Measurements from ENCODE around the gene TBC1D25. TPM values are rescaled to one million over a fixed set of nuclear protein-coding genes. Genes with fewer than 3 reads are reported as not detected.

The TBC1D25 gene
- total and polyA plus RNA-seq, 2 donors from 2014 or later: 6.0 to 16.3 TPM

DNA sequence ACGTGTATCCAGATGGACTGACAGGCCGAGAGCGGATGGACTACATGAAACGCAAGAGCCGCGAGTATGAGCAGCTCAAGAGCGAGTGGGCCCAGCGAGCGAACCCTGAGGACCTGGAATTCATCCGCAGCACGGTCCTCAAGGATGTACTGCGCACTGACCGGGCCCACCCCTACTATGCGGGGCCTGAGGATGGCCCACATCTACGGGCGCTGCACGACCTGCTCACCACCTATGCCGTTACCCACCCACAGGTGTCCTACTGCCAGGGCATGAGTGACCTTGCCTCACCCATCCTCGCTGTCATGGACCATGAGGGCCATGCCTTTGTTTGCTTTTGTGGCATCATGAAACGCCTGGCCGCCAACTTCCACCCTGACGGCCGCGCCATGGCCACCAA lies 20.1 kb downstream of the TBC1D25 start:
- no peak for DNase-seq
- Histone ChIP-seq H3K36me3 (ENCODE audit: control insufficient read depth in 2 of 3, insufficient read depth in 3 of 3, low read length in 3 of 3) (peaks cover 2 to 9% (median 7%) of the 10 kb centered on the region in 3 donors), H3K27me3 (ENCODE audit: control insufficient read depth, insufficient read depth, low read length) (no peaks in the 10 kb centered on the region)

DNA sequence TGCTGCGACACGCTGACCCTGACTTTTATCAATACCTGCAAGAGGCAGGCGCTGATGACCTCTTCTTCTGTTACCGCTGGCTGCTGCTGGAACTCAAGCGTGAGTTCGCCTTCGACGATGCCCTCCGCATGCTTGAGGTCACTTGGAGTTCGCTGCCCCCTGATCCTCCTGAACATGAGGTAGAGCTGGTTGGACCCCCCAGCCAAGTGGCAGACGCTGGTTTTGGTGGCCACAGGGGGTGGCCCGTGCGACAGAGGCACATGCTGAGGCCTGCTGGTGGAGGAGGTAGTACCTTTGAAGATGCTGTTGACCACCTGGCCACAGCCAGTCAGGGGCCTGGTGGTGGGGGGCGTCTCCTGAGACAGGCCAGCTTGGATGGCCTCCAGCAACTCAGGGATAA lies 20.5 kb downstream of the TBC1D25 start:
- no peak overlapping the region for H3K27ac ChIP-seq (ENCODE audit: low read depth in 2 of 2, low read length in 2 of 2)
- H3K4me3 ChIP-seq (ENCODE audit: low read length in 3 of 3): no peak overlapping the region
- DNase-seq: no peak
- no peaks in the 10 kb centered on the region for H3K4me1 ChIP-seq (ENCODE audit: control insufficient read depth in 2 of 3, insufficient read depth in 2 of 3, low read depth in 1 of 3, low read length in 3 of 3)
- no peak overlapping the region for H3K9ac ChIP-seq (ENCODE audit: low read length in 3 of 3)
- no peak for FAIRE-seq
- no peaks in the 10 kb centered on the region for H3K27me3 ChIP-seq (ENCODE audit: control insufficient read depth, insufficient read depth, low read length)
- H3K9me3 ChIP-seq (ENCODE audit: control insufficient read depth in 2 of 3, insufficient read depth in 1 of 3, low read length in 3 of 3): no peaks in the 10 kb centered on the region
- TF ChIP-seq, protein P1, sequence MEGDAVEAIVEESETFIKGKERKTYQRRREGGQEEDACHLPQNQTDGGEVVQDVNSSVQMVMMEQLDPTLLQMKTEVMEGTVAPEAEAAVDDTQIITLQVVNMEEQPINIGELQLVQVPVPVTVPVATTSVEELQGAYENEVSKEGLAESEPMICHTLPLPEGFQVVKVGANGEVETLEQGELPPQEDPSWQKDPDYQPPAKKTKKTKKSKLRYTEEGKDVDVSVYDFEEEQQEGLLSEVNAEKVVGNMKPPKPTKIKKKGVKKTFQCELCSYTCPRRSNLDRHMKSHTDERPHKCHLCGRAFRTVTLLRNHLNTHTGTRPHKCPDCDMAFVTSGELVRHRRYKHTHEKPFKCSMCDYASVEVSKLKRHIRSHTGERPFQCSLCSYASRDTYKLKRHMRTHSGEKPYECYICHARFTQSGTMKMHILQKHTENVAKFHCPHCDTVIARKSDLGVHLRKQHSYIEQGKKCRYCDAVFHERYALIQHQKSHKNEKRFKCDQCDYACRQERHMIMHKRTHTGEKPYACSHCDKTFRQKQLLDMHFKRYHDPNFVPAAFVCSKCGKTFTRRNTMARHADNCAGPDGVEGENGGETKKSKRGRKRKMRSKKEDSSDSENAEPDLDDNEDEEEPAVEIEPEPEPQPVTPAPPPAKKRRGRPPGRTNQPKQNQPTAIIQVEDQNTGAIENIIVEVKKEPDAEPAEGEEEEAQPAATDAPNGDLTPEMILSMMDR (IDR thresholded peaks at IDR 0.05; ENCODE audit: borderline replicate concordance, extremely low read depth, insufficient read depth): no peak
- intact Hi-C loops (cut with DNase I): no loop called here
- peaks cover 2 to 9% (median 7%) of the 10 kb centered on the region in 3 donors for H3K36me3 ChIP-seq (ENCODE audit: control insufficient read depth in 2 of 3, insufficient read depth in 3 of 3, low read length in 3 of 3)

More for the DNA sequence above, 20.1 kb downstream of the TBC1D25 start:
- no peak overlapping the region for H3K27ac ChIP-seq (ENCODE audit: low read depth in 2 of 2, low read length in 2 of 2)
- no peak overlapping the region for H3K4me3 ChIP-seq (ENCODE audit: low read length in 3 of 3)
- no peaks in the 10 kb centered on the region for H3K4me1 ChIP-seq (ENCODE audit: control insufficient read depth in 2 of 3, insufficient read depth in 2 of 3, low read depth in 1 of 3, low read length in 3 of 3)
- no peak for FAIRE-seq
- TF ChIP-seq, protein P1 (IDR thresholded peaks at IDR 0.05; ENCODE audit: borderline replicate concordance, extremely low read depth, insufficient read depth): no peak
- intact Hi-C loops (cut with DNase I): no loop called here
- no peak overlapping the region for H3K9ac ChIP-seq (ENCODE audit: low read length in 3 of 3)
- H3K9me3 ChIP-seq (ENCODE audit: control insufficient read depth in 2 of 3, insufficient read depth in 1 of 3, low read length in 3 of 3): no peaks in the 10 kb centered on the region

DNA sequence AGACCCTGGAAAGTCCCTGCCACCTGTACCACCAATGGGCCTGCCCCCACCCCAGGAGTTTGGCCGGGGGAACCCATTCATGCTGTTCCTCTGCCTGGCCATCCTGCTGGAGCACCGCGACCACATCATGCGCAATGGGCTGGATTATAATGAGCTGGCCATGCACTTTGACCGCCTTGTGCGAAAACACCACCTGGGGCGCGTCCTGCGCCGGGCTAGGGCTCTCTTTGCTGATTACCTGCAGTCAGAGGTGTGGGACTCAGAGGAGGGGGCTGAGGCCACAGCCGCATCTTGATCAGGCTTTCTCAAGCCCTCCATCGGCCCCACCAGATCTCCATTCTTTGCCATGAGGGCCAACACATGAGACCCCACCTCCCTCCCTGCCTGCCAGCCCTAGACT lies 21.2 kb downstream of the TBC1D25 start:
- FAIRE-seq (no peak), DNase-seq (no peak)
- H3K36me3 ChIP-seq (ENCODE audit: control insufficient read depth in 2 of 3, insufficient read depth in 3 of 3, low read length in 3 of 3): peaks cover 2 to 9% (median 7%) of the 10 kb centered on the region in 3 donors
- no peak overlapping the region for H3K27ac ChIP-seq (ENCODE audit: low read depth in 2 of 2, low read length in 2 of 2)
- H3K9me3 ChIP-seq (ENCODE audit: control insufficient read depth in 2 of 3, insufficient read depth in 1 of 3, low read length in 3 of 3): no peaks in the 10 kb centered on the region
- no peaks in the 10 kb centered on the region for H3K4me1 ChIP-seq (ENCODE audit: control insufficient read depth in 2 of 3, insufficient read depth in 2 of 3, low read depth in 1 of 3, low read length in 3 of 3)
- intact Hi-C loops (cut with DNase I): no loop called here
- TF ChIP-seq, protein P1 (IDR thresholded peaks at IDR 0.05; ENCODE audit: borderline replicate concordance, extremely low read depth, insufficient read depth): no peak
- no peak overlapping the region for H3K9ac ChIP-seq (ENCODE audit: low read length in 3 of 3)
- no peak overlapping the region for H3K4me3 ChIP-seq (ENCODE audit: low read length in 3 of 3)
- H3K27me3 ChIP-seq (ENCODE audit: control insufficient read depth, insufficient read depth, low read length): no peaks in the 10 kb centered on the region

DNA sequence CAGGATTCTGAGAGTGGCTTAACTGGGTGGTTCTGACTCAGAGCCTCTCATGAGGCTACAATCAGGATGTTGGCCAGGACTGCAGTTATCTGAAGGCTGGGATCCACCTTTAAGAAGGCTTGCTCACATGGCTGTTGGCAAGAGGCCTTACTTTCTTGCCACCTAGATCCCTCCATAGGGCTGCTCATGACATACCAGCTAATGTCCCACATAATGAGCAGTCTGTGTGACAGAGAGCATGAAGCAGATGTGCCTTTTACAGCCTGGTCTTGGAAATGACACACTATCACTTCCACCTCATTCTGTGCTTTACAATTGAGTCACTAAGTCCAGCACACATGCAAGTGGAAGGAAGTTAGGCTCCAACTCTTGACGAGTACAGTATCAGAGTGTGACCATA lies 30.4 kb downstream of the TBC1D25 start:
- Histone ChIP-seq H3K27ac (ENCODE audit: low read depth in 2 of 2, low read length in 2 of 2) (no peak overlapping the region), H3K9me3 (ENCODE audit: control insufficient read depth in 2 of 3, insufficient read depth in 1 of 3, low read length in 3 of 3) (no peaks in the 10 kb centered on the region), H3K4me1 (ENCODE audit: control insufficient read depth in 2 of 3, insufficient read depth in 2 of 3, low read depth in 1 of 3, low read length in 3 of 3) (no peaks in the 10 kb centered on the region), H3K4me3 (ENCODE audit: low read length in 3 of 3) (no peak overlapping the region), H3K9ac (ENCODE audit: low read length in 3 of 3) (no peak overlapping the region), H3K27me3 (ENCODE audit: control insufficient read depth, insufficient read depth, low read length) (no peaks in the 10 kb centered on the region), H3K36me3 (ENCODE audit: control insufficient read depth in 2 of 3, insufficient read depth in 3 of 3, low read length in 3 of 3) (no peaks in the 10 kb centered on the region)
- TF ChIP-seq, protein P1 (IDR thresholded peaks at IDR 0.05; ENCODE audit: borderline replicate concordance, extremely low read depth, insufficient read depth): no peak
- FAIRE-seq (no peak), DNase-seq (no peak)
- intact Hi-C loops (cut with DNase I): no loop called here
